HG02642 (cell line): ENCODE results near the gene EIF2B2.

Experiments used
- ATAC-seq: cut with Tn5 transposase; IDR thresholded peaks from one replicate; pipeline ENCODE4 v1.9.1; 2021; ENCODE audit warnings: mild to moderate bottlenecking; ENCODE audit not compliant: unreplicated experiment, poor library complexity

The EIF2B2 gene

DNA sequence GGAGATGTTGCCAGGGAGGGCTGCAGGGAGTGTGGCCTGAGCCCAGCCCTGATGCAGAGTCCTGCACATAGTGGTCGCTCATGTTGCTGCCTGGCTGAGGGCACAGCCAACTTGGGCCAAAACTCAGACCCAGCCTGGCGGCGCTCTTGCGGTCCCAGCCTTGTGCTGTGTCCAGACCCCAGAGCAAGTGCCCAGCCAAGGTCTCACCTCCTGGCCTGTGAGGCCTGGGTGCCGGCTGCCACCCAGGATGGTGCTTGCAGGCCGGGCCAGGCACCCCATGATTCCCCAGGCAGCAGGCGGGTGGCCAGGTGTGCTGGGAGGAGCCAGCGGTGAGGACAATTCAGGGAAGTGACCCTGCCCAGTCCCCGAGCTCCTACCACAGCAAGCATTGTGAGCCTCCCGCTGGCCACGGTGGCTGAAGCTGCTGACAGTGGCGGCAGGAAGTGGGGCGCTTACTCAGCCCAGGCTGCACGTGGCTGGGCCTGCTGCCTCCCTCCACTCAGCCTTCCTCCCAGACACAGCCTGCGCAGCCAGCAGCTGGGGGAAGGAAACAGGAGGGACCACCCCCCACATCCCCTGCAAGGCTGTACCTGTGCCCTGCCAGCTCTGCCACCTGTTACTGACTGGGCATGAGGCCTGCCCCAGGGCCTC lies 29.6 kb upstream of the EIF2B2 start:
- no peak for ATAC-seq

DNA sequence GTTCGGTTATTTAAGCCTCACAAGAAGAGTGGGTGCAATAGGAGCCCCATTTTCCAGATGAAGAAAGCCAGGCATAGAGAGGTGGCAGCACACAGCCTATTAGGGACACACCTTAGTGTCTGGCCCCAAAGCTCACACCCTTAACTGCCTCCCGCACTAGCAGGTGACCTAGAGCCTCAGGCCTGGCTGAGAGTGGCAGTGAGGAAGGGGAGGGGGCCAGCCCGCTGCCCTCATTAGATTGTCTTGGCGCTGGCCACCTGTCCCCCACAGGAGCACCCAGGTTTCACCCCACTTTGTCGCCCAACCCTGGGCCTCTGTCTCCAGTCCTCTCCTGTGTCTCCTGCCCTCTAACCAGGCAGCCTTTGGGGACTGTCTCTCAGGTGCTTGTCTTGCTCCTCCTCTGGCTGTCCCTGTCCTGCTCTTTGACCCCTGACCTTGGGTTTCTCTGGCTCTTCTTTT lies 28.8 kb upstream of the EIF2B2 start:
- ATAC-seq = no peak

DNA sequence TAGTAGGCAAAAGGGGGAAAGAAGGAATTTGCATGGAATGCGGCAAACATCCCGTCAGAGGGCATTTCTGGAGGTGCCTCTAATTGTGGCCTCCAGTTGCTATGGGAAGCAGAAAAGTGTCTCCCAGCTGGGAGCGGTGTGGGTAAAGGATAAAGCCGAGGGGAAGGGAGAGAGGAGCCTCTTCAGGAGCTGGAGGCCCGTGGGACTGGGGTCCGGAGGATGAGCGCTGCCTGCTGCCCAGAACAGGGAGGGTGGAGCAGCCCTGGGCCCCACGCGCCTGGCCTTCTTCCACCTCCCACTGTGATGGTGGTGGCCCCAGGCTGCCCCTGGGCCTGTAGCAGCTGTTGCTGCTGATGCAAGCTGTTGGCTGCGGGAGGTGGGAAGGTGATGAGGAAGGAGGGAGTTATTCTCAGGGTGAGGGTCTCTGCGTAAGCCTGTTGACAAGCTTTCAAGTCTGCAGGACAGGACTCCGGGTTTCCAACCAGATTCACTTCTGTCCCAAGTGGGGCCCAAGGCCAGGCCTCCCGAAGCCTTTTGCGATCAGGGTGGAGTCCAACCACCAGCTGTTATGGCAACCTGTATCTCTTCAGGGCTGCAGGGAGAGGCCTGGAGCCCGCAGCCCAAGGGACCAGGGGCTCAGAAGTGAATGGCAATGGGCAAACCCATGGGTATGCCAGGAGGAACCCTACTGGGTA lies 28.2 kb upstream of the EIF2B2 start:
- no peak for ATAC-seq

DNA sequence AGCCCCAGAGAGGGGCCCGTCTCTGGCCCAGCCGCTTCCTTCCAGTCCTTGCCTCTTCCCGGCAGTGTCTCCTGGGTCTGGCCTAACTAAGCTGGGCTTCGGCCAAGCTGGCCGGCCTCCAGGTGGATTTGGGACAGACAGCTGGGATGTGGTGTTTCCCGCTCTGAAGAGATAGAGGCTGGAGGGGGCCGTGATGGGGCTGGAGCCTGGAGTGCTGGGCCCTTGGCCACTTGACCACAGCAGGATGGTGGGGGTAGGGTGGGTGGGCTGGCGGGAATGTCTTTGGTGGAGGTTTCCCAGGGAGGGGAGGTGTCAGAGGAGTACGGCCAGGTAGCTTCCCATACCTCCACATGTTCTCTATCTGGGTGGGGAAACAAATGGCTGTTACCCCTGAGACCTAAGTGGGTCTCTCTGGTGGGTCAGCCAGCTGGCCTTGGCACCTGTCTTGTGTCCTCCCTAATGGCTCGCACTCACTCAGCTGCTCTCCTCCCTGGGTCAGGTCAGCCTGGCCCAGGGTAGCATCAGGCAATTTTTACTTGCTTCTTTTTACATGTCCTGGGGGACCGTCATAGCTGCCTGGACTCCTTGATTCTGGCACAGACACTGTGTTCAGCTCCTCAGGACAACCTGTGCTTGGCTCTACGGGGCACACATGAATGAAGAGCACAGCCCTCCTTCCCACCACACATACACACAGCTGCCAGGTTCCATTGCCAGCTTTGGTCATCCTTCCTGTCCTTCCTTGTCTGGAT lies 27.5 kb upstream of the EIF2B2 start:
- ATAC-seq = no peak

DNA sequence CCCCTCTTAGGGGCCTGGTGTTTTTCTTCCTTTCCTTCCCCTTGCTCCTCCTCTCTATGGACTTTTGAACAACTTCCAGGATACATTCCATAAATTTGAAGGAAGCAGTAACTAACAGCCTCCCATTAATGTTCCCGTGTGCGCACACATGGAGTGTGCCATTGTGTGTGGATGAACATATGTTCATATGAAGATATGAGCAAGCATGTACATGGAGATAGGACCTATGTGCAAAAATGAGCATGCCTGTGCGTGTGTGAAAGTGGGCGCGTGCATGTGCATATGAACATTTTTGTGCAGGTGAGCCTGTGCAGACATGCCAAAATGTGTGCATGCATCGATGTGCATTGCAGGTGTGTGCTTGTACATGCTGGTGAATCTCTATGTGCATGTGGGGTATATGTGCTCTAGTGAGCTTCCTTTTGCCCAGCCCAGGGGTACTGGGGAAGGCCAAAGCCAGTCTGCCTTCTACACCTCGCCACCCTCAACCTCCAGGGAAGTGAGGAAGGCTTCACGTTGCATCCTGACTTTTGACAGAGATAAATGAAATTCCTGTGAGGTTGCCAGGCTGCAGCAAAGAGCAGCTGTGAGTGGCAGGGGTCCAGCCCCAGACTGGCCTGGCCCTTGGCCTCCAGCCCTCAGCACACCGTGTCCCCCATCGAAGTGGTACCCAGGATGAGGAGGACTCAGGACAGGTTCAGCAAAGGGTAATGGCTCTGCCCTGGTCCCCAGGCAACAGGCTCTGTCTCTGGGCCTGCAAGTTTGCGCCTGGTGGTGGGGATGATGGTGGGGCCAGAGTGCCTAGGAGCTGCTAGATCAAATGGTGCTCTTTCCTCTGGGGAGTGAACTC lies 26.2 kb upstream of the EIF2B2 start:
- no peak for ATAC-seq

DNA sequence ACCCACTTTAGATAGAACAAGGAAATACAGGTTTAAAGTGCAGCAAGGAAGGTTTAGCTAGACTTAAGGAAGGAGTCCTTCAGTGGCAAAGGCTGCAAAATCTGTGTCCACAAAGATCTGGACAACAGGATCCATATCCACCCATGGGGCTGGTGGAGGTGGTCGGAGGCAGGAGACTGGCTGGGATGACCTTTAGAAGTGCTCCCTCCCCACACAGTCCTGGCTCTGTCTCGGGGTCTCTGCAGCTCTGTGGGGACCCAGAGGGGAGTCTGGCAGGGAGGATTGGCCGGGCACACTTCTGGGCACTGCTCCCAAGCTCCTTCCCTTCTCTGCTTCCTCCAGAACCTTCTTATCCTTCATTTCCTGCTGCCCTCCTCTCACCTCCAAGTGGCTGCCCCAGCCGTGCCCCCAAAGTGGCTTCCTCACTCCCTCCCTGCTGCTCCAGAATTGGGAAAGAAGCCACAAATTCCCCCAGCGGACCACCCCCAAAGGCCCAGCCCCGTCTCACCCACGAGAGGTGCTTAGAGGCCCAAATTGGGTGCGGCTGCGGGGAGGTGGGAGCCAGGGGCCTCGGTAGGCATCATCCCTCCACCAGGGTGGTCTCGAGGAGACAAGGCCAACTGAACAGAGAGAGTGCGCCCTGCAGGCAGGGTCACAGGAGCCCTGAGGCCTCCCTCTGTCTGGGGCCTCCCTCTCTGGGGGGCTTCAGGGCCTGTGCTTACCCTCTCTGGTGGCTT lies 25.4 kb upstream of the EIF2B2 start:
- ATAC-seq = no peak

DNA sequence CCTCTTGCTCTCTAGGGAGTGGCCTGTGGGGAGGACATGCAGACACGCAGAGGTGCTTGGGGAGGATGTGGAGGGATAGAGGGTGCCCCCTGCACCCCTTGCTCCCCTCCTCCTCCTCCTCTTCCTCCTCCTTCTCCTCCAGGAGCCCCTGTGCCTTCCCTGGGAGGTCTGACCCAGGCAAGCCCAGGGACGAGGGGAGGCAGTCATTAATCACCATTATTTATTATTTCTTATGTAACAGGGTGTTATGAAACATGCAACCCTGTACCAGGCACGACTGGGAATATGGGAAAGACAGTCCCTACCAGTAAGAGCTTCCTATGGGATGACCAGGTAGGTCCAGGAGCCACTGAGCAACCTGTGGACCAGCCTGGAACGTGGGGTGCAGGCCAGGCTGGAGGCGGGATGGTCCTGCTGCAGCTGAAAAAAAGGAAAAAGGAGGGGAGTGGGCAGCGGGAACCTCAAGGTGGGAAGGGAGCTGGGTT lies 24.8 kb upstream of the EIF2B2 start:
- no peak for ATAC-seq

DNA sequence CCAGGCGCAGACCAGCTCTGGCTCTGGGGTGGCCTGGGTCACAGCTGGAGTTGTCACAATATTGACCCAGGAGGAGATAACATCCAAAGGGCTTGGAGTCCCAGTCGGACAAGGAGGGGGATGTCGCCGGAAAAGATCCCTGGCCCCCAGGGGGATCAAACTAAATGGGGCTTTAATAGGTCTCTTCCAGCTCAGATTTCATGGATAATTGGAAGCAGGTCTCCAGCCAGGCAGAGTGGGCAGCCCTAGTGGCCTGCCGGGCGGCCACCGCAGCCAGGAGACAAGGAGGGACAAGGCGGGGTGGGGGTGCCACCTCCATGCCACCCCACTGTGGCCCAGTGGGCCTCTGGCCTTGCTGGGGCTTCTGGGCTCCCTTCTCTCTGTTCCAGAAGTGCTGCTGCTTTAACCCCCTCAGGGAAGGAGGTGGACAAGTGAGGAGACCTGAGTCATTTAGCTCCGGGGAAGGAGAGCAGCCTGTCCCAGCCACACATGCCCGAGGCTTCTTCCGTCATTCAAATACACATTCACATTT lies 24.2 kb upstream of the EIF2B2 start:
- no peak for ATAC-seq

DNA sequence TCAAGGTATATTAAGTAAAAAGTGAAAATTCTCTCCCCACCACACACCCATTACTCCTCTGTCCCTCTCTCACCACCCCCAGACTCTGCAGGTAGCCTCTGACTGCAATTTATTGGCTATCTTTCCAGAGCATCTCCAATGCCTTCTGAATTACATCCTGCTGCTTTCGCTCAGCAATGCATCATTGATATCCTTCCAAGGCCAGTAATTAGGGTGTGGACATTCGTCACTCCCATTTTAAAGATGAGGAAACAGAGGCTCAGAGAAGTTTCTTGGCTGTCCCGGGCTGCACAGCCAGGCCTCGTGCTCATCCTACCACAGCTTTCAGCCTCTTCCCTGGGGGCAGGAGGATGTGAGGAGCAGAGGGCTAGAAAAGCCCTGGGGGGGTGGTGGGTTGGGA lies 23.7 kb upstream of the EIF2B2 start:
- no peak for ATAC-seq

DNA sequence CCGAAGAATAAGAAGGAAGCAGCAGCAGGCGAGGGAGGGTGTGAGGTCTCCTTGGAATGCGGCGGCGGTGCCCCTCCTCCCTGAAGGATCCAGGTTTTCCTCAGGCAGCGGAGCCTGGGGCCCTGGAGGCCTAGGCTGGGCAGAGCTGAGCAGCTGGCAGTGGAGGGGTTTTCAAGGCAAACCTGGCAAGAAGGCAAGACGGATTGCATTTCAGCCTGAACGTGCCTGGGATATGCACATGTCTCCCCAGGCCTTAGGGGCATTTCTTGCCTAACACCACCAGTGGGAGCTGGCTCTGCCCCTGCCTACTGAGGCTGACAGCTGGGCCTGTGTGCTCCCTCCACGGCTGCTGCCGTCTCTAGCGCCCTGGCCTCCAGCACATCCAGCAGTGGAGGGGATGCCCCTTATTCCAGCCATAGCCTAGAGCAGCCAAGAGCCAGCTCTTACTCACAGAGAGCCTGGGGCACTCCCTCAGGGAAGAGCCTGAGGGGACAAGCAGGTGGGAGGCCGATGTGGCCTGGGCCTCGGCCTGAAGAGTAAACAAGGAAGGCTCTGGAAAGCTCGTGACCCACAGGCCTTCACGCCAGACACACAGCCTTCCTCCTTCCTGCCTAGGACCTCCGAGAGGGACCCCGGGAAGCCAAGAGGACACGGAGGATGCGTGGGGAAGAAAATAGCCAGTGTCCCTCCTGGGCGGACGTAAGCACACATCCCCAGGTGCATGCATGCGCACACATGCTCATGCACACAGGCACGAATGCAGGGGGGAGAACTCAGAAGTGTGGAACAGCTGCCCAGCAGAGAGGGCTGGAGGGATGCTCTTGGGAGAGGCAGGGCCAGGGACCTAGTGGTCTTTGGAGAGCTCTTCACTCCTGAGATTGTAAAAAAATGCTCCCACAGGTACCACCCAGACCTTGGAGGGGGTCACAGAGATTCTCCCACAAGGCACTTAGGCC lies 23.0 kb upstream of the EIF2B2 start:
- ATAC-seq = no peak

DNA sequence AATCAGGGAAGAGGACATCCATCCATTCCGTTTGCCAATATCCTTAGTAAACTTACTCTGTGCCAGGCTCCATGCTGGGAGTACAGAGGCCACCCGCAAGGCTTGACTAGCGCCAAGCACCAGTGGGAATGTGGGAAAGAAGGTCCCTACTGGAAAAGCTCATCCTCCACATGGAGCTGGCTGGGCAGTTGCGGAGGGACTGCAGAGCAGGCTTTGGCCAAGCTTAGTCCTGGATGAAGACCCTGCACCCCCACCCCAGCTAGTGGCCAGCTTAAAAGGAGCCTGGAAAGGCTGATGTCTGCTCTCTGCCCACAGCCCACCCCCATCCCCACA lies 22.4 kb upstream of the EIF2B2 start:
- no peak for ATAC-seq

DNA sequence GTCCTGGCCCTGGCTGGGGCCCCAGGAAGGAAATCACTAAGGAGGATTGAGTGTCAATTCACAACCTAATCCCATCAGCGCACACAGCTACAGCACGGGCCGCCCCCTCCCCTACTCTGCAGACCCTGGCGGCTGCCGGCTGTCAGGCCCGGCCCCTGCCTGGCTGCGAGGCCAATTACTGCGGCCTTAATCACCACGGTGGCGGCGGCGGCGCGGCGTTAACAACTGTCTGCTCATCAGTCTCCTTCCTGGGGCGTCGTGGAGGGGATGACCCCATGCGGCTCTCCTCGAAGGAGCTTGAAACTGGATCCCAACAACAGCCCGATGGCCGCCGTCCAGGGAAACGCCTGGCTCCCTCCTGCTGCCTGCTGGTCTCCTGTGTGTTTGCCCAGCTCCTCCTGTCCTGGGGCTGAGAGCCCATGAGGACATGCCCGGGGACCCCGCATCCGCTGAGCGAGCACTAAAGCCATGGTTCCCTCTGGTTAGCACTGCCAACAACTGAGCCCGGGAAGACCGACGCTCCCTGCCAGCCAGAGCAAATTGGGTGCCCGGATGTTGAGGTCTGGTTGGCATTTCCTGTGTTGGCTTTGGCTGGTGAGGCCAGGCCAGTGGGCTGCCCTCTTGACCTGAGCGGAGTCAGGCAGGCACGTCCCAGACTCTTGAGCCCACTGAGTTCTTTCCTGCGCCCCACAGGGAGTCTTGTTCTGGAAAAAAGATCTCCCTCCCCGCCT lies 21.8 kb upstream of the EIF2B2 start:
- no peak for ATAC-seq

DNA sequence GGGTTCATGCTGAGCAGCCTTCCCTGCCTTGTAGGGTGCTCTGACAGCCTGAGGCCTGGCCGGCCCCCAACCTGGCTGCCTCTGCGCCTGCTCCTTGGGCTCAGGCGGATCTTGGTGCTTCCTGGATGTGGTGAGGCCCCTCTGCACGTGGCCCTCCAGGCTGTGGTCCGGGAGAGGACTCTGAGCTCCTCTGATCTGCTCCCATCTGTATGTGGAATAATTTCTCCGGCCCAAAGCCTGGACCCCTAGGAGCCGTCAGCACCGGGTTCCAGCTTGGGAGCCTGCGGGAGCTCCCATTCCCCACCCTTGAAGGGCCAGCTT lies 21.3 kb upstream of the EIF2B2 start:
- ATAC-seq = no peak

DNA sequence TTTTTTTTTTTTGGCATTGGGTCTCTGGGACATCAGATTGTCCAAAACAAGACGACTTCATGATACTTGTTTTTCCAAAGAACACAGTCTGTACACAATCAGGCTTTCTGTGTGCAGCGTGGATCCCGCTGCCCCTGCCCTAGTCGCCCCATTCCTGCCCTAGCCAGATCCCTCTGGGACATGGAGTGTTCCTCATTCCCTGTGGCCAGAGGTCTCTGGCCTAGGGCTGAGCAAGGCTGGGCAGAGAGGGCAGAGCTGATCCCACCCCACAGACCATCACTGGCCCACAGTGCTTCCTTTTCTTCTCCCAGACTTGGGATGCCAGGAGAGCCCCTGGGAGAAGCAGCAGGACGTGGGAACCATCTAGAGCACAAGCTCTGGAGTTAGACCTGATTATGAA lies 20.9 kb upstream of the EIF2B2 start:
- ATAC-seq = no peak

DNA sequence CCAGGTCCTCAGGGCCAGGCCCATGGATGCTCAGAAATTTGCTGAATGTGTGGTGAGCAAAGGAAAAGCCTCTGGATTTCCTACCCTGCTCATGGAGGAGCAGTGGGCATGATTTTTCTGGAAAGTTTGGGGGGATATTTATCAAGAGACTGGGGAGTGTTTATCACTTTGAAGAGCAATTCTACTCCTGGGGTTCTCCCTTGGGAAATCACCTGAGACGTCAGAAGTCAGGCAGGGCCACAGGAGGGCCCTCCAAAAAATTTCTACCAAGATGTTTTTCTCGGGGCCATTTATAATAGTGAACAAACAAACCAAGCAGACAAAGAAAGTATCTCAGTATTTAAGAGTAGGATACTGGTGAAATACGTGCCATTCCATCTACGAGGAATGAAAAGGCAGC lies 20.1 kb upstream of the EIF2B2 start:
- ATAC-seq = no peak

DNA sequence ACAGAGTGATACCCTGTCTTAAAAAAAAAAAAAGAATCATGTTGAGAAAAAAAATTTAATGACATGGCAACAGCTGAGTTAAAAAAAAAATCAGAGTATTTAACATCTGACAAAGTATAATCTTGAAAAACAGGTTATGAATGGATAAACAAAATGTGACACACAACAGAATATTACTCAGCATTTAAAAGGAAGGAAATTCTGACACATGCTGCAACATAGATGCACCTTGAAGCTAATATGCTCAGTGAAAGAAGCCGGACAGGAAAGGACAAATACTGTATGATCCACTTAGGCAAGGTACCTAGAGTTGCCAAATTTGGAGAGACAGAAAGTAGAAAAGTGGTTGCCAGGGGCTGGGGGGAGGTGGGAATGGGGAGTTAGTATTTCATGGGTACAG lies 19.4 kb upstream of the EIF2B2 start:
- ATAC-seq = no peak

DNA sequence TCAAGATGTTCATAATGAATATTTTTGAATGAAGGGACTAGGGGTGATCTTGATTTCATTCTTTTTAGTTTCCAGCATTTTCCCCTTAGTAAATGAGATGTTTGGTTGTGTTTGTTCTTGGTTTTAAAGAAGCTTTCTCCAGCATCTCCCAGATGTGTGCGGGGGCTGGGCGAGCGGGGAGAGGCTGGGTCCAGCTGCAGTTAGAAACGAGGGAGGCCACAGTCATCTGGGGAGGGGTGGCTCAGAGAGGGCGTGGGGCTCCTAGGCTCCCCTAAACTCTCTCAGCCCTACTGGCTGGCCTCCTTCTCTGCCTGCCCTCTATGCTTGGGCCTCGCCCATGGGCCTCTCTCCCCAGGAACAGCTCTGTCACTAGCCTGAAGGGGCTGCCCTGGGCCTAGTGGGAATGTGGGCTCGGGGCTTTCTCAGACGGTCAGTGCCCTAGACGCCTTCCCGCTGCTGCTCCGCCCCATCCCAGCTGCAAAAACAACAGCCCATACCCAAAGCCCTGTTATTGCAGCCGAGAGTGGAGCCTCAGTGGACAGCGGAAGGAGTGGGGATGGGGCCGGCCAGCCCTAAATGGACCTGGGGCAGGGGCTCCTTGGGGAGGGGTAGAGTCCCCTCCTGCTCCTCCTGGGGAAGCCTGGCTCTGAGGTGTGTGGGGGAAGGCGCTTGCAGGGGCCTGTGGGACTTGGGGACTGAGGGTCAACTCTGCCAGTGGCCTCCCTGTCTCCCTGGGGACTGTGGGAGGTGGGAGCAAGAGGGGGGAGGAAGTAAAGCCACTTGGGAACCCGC lies 18.3 kb upstream of the EIF2B2 start:
- no peak for ATAC-seq

DNA sequence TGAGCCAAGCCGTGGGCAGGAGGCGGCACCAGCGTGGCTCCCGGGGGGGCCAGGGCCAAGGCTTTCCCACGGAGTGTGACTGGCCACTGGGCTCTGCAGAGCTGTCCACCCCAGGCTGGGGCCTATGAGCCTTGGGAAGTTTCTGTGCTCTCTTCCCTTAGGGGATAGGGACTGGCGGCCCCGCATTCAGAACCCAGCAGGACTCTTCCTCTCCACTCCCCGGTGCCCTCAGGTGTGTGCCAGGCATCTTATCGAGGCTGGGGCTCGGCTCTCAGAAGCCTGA lies 17.8 kb upstream of the EIF2B2 start:
- no peak for ATAC-seq
